ENCODE measurements around the gene PIM3.
A peak's percentile ranks its signal among the peaks of the same experiment; 100 is the strongest.
"Not testable (repeated sequence)": the region's sequence is repeated elsewhere in the genome, so short reads cannot be mapped to it uniquely, and the experiment has no call there.

PIM3 gene

GRCh38 chr22:49968831-49969661, 8.5 kb downstream of the PIM3 start:
- no peak for DNase-seq

GRCh38 chr22:49969751-49970527, 9.4 kb downstream of the PIM3 start:
- no peak for DNase-seq

GRCh38 chr22:49970528-49971231, 10.1 kb downstream of the PIM3 start:
- peak; percentile 68 for DNase-seq

GRCh38 chr22:49971232-49972162, 10.9 kb downstream of the PIM3 start:
- DNase-seq: no peak

- DNase-seq: no peak
These were observed 11.8 kb downstream of the PIM3 start for GRCh38 chr22:49972163-49973017.

- no peak for DNase-seq
These were observed 12.7 kb downstream of the PIM3 start for GRCh38 chr22:49973018-49973961.

GRCh38 chr22:49975543-49976389, 15.2 kb downstream of the PIM3 start:
- DNase-seq: no peak

- DNase-seq: no peak
These were observed 16.0 kb downstream of the PIM3 start for GRCh38 chr22:49976439-49977175.

GRCh38 chr22:49977578-49977977, 17.0 kb downstream of the PIM3 start:
- DNase-seq: no peak

GRCh38 chr22:49979587-49980264, 19.2 kb downstream of the PIM3 start:
- peak; percentile 17 for DNase-seq

GRCh38 chr22:49981799-49982198, 21.2 kb downstream of the PIM3 start:
- DNase-seq: not testable (repeated sequence)

GRCh38 chr22:49983148-49984042, 22.8 kb downstream of the PIM3 start:
- no peak for DNase-seq

- DNase-seq: no peak
These were observed 25.8 kb downstream of the PIM3 start for GRCh38 chr22:49986325-49986724.

- not testable (repeated sequence) for DNase-seq
These were observed 29.3 kb downstream of the PIM3 start for GRCh38 chr22:49989826-49990225.

- no peak for DNase-seq
These were observed 30.6 kb downstream of the PIM3 start for GRCh38 chr22:49991167-49991566.

- DNase-seq: no peak
These were observed 31.4 kb downstream of the PIM3 start for GRCh38 chr22:49991907-49992533.

Data from NCI-H1105 (cell line).